Activated naive CD4-positive, alpha-beta T cell treated with anti-CD3 and anti-CD28 coated beads, Interleukin-2, amount 50 U/mL, for 72 hours (primary cell): ENCODE measurements around the gene FRMD4A. TPM values are rescaled to one million over a fixed set of nuclear protein-coding genes. Genes with fewer than 3 reads are reported as not detected.
"Not testable (repeated sequence)": the region's sequence is repeated elsewhere in the genome, so short reads cannot be mapped to it uniquely, and the experiment has no call there.

ENCODE experiments used
- ATAC-seq, 2 donors: fragments of 150-1000 bp; cut with Tn5 transposase; 2 replicates each; pipeline ENCODE4 v1.10.0; 2021; ENCODE audit warnings: mild to moderate bottlenecking in 2 of 2, moderate library complexity in 2 of 2
- DNase-seq, 2 donors: peaks; one replicate each; pipeline ENCODE4 v3.0.0; 2021 to 2022; ENCODE audit warnings: low spot score in 2 of 2
- H3K27ac Mint-ChIP-seq, 2 donors: one replicate each; pipeline ENCODE4 v1.8.0; 2022; ENCODE audit warnings: mild to moderate bottlenecking in 2 of 2, mixed read lengths in 2 of 2
- H3K36me3 Mint-ChIP-seq, 2 donors: one replicate each; pipeline ENCODE4 v1.8.0; 2022; ENCODE audit warnings: mixed read lengths in 2 of 2
- H3K9me3 Mint-ChIP-seq, 2 donors: one replicate each; pipeline ENCODE4 v1.8.0; 2022; ENCODE audit warnings: mixed read lengths in 2 of 2
- total RNA-seq, 2 donors: library from RNA; stranded (reverse); gene quantifications; one replicate each; pipeline ENCODE4 v1.2.3, GENCODE V29; 2022

FRMD4A gene
- total RNA-seq, 2 donors from 2014 or later: 0.41 to 0.49 TPM

DNA sequence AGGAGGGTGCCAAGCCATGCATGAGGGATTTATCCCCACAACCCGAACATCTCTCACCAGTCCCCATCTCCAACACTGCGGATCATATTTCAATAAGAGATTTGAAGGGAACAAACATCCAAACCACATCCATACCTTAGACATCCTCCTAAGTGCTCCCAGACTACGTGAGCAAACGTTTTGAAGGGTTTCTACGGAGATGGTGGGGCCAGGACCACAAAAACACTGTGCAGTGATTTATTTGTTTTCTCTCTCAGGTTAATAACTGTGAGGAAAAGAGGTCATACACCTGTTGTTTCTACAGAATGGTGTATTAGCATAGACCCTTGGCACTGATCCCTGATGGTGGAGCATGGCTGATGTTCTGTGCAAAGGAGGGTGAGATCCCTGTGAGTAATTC lies 277.8 kb downstream of the FRMD4A start:
- H3K9me3 Mint-ChIP-seq: peaks cover 10 to 21% of the 10 kb centered on the region in 2 donors
- ATAC-seq: no peak

DNA sequence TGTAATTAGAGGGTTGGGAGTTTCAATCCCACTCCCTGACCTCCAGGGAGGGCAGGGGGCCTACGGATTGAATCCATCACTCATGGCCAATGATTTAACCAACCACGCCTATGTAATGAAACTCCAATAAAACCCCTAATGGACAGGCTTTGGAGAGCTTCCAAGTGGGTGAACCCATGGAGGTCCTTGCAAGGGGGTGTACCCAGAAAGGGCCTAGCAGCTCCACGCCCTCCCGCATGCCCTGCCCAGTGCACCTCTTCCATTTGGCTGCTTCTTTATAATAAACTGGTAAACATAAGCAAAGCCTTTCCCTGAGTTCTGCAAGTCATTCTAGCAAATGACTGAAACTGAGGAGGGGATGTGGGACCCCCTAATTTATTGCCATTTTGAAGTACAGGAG lies 280.1 kb downstream of the FRMD4A start:
- ATAC-seq: no peak
- Mint-ChIP-seq H3K9me3 (peaks cover 10 to 25% of the 10 kb centered on the region in 2 donors), H3K27ac (no peak overlapping the region), H3K36me3 (peaks cover 13 to 22% of the 10 kb centered on the region in 2 donors)
- no peak for DNase-seq

More for the DNA sequence above, 277.8 kb downstream of the FRMD4A start:
- Mint-ChIP-seq H3K27ac (no peak overlapping the region), H3K36me3 (peaks cover 13 to 22% of the 10 kb centered on the region in 2 donors)
- DNase-seq: no peak

DNA sequence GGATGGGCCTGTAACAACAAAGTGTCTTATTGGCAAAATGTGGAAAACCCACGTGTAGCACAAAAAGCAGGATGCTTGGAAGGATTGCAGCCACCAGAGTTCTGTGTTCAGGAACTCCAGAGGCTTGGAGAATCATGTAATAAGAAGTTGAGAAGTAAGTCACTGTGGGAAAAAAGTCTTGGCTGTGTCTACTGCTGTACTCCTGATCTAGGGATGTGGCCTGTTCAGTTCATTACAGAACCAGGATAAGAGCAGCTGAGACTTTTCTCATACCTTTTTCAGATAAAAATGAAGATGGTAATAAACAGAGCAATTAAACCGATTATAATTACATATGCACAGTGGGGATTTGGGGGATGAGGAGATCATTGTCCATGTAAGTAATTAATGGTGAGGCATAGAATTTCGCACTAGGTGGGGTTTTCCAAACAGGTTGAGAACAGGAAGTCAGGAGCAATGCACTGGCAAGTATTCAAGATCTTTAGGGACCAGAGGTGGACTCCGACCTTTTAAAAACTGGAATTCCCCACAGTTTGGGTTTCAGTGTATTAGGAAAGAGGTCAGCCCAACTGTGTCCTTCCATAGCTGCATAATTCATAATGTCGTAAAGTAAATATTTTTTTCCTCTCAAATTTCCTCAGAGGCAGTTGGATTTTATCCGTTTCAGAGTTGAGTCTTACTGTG lies 281.7 kb downstream of the FRMD4A start:
- ATAC-seq (no peak), DNase-seq (no peak)
- Mint-ChIP-seq H3K36me3 (peaks cover 8% of the 10 kb centered on the region in 2 donors), H3K27ac (no peak overlapping the region), H3K9me3 (peaks cover 10 to 16% of the 10 kb centered on the region in 2 donors)

DNA sequence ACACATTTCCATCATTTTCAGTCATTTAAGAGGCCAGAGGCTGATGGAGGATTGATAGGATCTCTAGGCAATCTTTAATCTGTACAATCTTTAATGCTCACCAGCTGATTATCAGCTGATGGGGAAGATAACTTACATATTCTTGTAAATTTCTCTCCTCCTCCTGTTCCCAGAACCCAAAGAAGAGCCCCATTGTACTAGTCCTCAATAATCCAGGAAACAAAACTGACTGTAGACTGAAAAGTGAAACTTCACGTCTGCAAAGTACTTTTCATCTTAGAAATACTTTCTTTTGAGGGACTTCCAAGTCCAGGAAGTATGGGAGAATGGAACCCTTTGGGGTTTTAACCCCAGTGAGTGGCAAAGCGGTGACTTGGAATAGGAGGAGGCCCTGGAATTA lies 283.3 kb downstream of the FRMD4A start:
- H3K36me3 Mint-ChIP-seq: peaks cover 8 to 12% of the 10 kb centered on the region in 2 donors
- ATAC-seq (no peak), DNase-seq (no peak)
- no peak overlapping the region for H3K27ac Mint-ChIP-seq
- H3K9me3 Mint-ChIP-seq: peaks cover 7 to 12% of the 10 kb centered on the region in 2 donors

DNA sequence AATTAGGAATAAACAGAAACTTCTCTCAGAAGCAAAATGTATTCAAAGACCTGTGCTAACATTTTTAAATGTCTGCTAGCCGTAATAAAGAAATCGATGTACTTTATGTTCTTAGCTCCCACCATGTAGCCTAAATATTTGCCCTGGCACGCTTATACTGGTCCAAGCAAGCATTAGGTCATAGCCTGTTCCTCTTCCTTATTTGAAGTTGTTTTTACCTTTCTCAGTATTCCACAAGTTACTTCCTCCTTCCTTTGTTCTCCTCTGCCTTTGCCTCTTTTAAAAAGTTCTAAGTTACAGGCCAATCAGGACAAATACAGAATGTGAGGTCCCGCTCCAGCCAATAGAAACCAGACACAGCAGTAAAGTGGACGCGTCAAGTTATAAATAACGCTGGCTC lies 288.7 kb downstream of the FRMD4A start:
- H3K36me3 Mint-ChIP-seq, H3K27ac Mint-ChIP-seq, H3K9me3 Mint-ChIP-seq, DNase-seq, ATAC-seq: not testable (repeated sequence)

DNA sequence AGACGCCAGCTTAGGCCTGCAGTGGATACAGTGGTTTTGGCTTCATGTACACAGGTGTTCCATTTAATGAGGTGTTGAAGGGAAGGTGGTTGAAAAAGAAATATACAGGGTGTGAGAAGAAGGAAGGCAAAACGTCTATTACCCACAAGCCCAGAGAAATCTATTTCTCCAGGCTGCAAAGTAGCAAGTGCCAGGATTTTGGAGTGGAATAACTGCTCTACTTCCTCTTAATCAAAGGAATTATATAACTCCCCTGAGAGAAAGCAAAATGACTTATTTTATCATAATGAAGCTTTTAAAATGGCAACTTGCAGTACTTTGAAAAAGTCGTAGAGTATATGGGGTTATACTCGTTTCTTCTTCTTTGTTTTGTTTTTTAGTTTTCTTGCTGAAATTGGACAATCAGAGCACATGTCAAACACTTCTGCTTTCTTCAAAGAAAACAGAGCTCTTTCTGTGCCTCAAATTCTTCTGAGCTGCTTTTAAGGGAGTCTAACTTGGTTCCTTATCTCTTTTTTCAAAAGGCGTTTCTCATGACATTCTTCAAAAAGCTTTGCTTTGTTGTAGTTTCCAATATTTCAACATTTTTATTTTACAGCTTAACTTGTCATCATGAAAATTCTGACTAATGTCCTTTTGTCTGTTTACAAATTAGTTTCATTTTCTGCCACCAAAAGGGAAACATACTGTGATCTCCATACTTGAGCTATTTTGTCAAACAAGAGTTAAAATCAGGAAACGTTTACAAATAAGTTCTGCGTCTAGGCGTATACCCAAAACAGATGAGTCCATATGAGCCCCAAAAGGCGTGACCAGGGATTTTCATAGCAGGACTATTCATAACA lies 289.7 kb downstream of the FRMD4A start:
- Mint-ChIP-seq H3K9me3 (peaks cover 0 to 3% of the 10 kb centered on the region in 2 donors), H3K27ac (no peak overlapping the region), H3K36me3 (peaks cover 0 to 4% of the 10 kb centered on the region in 2 donors)
- ATAC-seq (peak in 1 of 2 donors; percentile 70), DNase-seq (no peak)

DNA sequence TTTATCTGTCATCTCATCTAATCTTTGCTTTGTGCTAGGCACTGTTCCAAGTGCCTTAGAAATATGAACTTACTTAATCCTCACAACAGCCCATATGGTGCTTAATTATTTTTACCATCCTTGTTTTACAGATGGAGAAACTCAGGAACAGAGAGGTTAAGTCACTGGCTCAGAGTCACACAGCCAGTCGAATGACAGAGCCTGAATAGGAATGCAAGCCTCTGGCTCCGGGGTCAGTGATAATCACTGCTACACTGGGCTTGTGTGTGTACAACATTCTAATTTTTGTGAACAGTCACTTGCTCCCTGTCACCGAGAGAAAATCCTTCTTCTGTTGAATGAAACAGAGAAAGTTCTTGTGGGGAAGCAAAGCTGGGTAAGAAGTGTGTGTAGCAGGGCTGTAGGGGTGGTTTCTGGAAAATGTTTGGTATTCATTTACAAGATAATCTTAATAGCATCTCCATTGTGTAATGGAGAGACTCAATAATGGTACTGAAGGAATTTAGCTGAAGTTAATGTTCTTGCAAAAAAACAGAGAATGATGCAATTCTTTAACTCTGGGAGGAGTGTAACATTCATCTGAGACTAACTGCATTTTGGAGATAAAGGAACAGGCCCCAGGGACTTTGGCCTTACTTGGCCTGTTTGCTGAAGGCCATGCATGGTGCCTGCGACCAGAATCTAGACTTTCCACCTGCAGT lies 290.6 kb downstream of the FRMD4A start:
- H3K27ac Mint-ChIP-seq: no peak overlapping the region
- ATAC-seq (no peak), DNase-seq (no peak)
- peaks cover 0 to 4% of the 10 kb centered on the region in 2 donors for H3K36me3 Mint-ChIP-seq
- peaks cover 0 to 3% of the 10 kb centered on the region in 2 donors for H3K9me3 Mint-ChIP-seq

DNA sequence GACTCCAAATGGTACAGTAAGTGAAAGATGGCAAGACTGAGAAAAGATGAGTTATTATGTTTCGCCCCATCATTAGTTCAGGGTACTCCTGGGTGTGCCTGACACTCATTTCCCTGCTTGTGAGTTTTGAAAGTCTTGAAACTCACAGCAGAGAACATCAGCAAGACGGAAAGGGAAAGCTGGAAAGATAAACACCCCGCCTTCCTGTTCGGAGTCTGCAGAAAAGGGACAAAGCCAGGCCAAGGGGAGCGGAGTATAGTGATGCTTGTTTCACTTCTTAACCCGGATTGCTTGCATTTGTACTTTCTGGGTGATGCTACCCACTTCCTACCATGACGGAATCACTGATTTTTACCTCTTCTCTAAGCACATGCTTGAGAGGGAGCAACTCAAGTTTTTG lies 294.5 kb downstream of the FRMD4A start:
- Mint-ChIP-seq H3K27ac (no peak overlapping the region), H3K36me3 (no peaks in the 10 kb centered on the region), H3K9me3 (no peaks in the 10 kb centered on the region)
- no peak for DNase-seq
- ATAC-seq: no peak

DNA sequence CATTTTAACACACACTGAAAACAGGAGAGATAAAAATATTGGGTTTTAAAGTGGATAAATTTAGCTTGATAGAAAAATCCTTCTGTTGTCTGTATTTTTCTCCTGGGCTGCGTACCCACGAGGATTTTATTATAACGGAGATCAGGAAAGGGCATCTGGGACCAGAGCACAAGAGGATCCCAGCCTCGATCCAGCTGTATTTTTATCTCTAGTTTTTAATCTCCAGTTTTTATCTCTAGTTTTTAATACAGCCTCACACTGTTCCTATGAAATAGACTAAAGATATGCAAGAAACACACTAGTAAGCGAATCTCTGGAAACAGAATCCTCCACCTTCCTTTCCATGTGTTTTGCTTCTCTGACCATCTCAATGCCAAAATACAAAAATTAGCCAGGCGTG lies 295.2 kb downstream of the FRMD4A start:
- no peak for DNase-seq
- Mint-ChIP-seq H3K9me3 (no peaks in the 10 kb centered on the region), H3K27ac (no peak overlapping the region), H3K36me3 (no peaks in the 10 kb centered on the region)
- no peak for ATAC-seq

DNA sequence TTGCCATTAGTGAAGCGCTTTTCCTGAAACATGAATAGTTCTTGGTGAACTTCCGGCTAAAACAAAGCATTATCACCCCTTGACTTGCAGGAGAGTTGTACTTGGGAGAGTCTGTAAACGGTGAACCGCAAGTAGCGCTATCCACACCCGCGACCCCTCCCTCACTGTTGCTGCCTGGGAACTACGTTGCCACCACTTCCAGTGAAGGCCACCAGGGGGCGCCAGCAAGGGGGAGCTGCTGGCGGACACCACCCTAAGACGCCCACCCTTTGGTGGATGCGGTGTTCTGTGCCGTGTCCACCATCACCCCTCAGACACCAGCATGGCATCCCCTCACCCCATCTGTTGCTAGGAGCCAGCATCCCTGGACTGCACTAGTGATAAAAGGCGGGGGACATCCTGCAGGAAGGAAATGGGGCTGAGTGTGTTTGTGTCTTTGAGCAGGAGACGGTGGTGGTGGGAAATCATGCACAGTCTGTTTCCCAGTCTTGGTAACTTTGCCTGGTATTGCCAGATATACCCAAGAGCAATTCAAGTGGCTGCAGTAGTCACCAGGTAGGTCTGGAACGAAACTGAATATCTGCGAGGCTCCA lies 298.2 kb downstream of the FRMD4A start:
- ATAC-seq: peak in 1 of 2 donors; percentile 49

DNA sequence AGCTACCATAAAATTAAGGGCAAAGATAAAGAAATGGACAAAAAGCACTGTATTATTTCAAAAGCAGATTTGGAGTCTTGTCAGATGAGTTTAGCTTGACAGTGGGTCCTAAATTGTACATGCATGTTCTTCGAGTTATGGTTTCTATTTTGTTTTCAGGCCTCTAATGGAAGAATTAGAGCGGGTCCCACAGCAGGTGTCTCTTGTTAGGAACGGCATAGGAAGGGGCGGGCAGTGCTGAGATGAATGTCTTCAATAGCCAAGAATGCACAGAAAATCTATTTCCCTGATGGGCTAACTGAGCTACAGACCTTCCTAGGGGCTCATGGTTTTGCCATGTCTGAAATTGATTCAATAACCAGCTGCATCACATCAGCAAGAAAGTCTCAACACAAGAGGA lies 304.4 kb downstream of the FRMD4A start:
- ATAC-seq (no peak), DNase-seq (no peak)
- Mint-ChIP-seq H3K9me3 (no peaks in the 10 kb centered on the region), H3K27ac (no peak overlapping the region), H3K36me3 (no peaks in the 10 kb centered on the region)

More for the DNA sequence above, 298.2 kb downstream of the FRMD4A start:
- H3K36me3 Mint-ChIP-seq: no peaks in the 10 kb centered on the region
- H3K9me3 Mint-ChIP-seq: no peaks in the 10 kb centered on the region
- peak in 1 of 2 donors; percentile 55 for DNase-seq
- no peak overlapping the region for H3K27ac Mint-ChIP-seq

DNA sequence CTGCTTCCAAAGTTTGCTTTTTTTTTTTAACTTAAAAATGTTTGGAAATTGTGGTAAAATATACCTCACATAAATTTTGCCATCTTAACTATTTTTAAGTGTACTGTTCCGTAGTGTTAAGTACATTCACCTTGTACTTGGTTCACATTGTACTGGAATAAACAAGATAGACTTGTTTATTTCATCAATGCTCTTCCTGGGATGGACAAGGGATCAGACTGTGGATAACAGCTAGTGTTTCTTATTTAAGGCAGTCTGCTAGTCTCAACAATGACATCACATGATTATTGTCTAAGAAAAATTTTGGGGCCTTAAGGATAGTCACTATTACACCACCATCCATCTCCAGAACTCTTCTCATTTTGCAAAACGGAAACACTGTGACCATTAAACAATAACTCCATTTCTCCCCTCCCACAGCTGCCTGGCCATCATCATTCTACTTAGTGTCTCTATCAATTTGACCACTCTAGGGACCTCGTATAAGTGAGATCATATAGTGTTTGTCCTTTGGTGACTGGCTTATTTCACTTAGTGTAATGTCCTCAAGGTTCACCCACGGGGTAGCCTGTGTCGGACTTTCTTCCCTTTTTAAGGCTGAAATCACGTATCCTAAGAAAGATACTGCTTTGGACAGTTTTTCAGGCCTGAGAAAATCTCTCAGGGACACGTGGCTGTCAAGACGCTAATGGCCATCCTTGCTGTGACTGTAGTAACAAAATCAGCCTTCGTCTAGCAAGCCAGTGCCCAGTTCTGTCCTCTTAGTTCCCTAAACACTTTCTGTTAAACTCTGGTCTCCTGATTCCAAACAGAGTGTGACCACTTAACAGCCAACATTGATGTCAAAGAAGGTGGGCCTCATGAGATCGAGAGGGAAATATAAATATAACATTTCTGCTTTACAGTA lies 305.2 kb downstream of the FRMD4A start:
- DNase-seq: no peak
- no peaks in the 10 kb centered on the region for H3K36me3 Mint-ChIP-seq

DNA sequence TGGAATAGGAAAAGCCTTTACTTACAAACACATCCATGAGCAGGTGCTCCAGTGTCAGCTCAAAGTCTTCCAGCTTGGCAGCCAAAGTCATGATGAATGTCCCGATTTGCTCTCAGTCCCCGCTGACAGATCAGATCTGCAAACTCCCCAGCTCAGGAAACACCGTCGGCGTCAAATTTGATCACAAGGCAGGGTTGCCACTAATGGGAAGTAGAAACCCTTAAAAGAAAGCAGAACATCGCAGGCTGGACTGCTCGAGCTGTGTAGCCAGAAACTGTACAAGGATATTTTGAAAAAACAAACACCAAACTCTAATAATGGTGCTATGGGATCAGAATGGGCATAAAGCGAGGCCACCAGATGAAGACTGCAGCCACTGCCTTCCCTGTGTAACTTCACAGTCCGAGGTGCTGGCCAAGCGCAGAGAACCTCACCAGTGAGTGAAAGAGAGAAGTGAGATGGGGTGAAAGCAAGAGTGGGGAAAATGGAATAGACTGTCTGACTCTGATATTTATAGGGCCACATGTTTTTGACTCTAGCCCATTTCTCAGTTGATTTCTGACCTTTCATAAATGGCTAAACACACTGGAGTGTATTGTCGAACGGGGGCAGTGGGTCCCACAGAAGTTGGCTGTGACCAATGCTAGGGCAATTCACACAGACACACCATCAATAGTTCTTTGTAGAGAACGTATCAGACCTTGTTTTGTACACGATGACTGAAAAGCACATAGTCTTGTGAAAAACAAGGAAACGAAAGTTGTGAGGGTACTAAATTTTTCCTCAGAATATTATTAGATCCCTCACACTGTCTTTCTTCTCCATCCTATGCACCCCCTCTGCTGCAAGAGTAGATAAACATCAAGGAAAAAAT lies 306.2 kb downstream of the FRMD4A start:
- H3K36me3 Mint-ChIP-seq: no peaks in the 10 kb centered on the region
- H3K9me3 Mint-ChIP-seq: no peaks in the 10 kb centered on the region
- ATAC-seq (no peak), DNase-seq (no peak)
- no peak overlapping the region for H3K27ac Mint-ChIP-seq

More for the DNA sequence above, 305.2 kb downstream of the FRMD4A start:
- ATAC-seq: no peak
- no peak overlapping the region for H3K27ac Mint-ChIP-seq
- H3K9me3 Mint-ChIP-seq: no peaks in the 10 kb centered on the region

DNA sequence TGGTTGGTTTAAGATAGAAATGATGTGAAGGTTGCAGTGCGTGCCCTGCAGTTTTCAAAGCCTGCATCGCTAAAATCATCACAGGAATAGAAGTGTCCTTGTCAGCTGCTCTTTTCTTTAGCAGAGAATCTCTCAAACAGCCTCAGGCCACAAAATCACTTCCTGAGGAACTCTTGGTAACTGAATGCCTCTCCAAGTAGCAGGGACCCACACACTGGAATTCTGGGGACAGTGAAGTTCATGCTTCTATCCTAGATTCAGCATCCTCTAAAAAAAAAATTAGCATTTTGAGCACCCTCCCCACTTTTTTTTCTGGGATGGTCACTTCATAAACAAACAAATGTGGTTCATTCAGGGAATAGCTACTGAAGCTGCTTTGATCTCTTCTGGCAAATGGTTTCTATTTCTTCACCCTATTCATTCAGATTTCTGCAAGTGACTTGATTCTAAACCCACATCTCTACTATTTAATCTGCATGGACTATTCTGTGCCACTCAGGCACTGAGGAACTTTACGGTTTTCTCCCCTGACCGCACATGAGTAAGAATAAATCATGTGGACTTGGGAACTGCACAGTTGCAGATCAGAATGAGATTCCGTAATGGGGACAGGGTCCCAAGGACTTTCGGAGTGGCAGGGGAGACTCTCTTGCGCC lies 306.9 kb downstream of the FRMD4A start:
- peaks cover 3 to 4% of the 10 kb centered on the region in 2 donors for H3K9me3 Mint-ChIP-seq
- ATAC-seq (peak in 1 of 2 donors; percentile 44), DNase-seq (no peak)
- no peak overlapping the region for H3K27ac Mint-ChIP-seq
- peaks cover 3 to 4% of the 10 kb centered on the region in 2 donors for H3K36me3 Mint-ChIP-seq
